Neural progenitor cell (in vitro differentiated cells): ENCODE results near the gene ABCB10. TPM values are rescaled to one million over a fixed set of nuclear protein-coding genes. Genes with fewer than 3 reads are reported as not detected.

Experiments
- DNase-seq: peaks from one replicate; pipeline ENCODE4 v3.0.0-alpha.2; 2016; ENCODE audit warnings: low spot score
- H2AFZ ChIP-seq: fragments of 200-600 bp; sonication (generic); replicated peaks from 2 replicates; pipeline ENCODE4 v1.6.1; 2016; ENCODE audit warnings: antibody characterized with exemption
- H3F3A ChIP-seq: fragments of 200-600 bp; sonication (generic); 2 replicates; pipeline ENCODE4 v1.6.1; 2016; ENCODE audit warnings: antibody characterized with exemption, low read depth
- H3K27ac ChIP-seq: fragments of 200-600 bp; sonication (generic); 2 replicates; pipeline ENCODE4 v1.5.1; 2016; ENCODE audit warnings: mild to moderate bottlenecking
- H3K27me3 ChIP-seq: fragments of 200-600 bp; sonication (generic); 2 replicates; pipeline ENCODE4 v1.6.1; 2016; ENCODE audit warnings: mild to moderate bottlenecking, moderate library complexity
- H3K36me3 ChIP-seq: fragments of 200-600 bp; sonication (generic); 2 replicates; pipeline ENCODE4 v1.5.1; 2016
- H3K4me1 ChIP-seq: fragments of 200-600 bp; sonication (generic); 2 replicates; pipeline ENCODE4 v1.6.1; 2016; ENCODE audit warnings: mixed run types
- H3K4me2 ChIP-seq: fragments of 200-600 bp; sonication (generic); 2 replicates; pipeline ENCODE4 v1.6.1; 2016
- H3K4me3 ChIP-seq: fragments of 200-600 bp; sonication (generic); 2 replicates; pipeline ENCODE4 v1.5.1; 2016
- H3K79me2 ChIP-seq: fragments of 200-600 bp; sonication (generic); 2 replicates; pipeline ENCODE4 v1.6.1; 2016; ENCODE audit warnings: low read depth
- H3K9ac ChIP-seq: fragments of 200-600 bp; sonication (generic); 2 replicates; pipeline ENCODE4 v1.6.1; 2016
- H3K9me3 ChIP-seq: fragments of 200-600 bp; sonication (generic); 2 replicates; pipeline ENCODE4 v1.5.1; 2016; ENCODE audit warnings: low read depth
- H4K20me1 ChIP-seq: fragments of 200-600 bp; sonication (generic); 2 replicates; pipeline ENCODE4 v1.6.1; 2016; ENCODE audit warnings: low read depth
- H3K27ac Mint-ChIP-seq: 3 replicates; pipeline ENCODE4 v1.8.0; 2021; ENCODE audit warnings: mixed read lengths
- H3K27me3 Mint-ChIP-seq: 2 replicates; pipeline ENCODE4 v1.8.0; 2022; ENCODE audit warnings: low read depth, mild to moderate bottlenecking, inconsistent platforms, moderate library complexity, mixed read lengths; ENCODE audit not compliant: insufficient read depth
- H3K36me3 Mint-ChIP-seq: 3 replicates; pipeline ENCODE4 v1.8.0; 2021; ENCODE audit warnings: mixed read lengths
- H3K4me1 Mint-ChIP-seq: 3 replicates; pipeline ENCODE4 v1.8.0; 2021; ENCODE audit warnings: mixed read lengths
- H3K4me3 Mint-ChIP-seq: 3 replicates; pipeline ENCODE4 v1.8.0; 2021; ENCODE audit warnings: mild to moderate bottlenecking, moderate library complexity, mixed read lengths
- H3K9me3 Mint-ChIP-seq: 3 replicates; pipeline ENCODE4 v1.8.0; 2020; ENCODE audit warnings: mixed read lengths
- CTCF ChIP-seq: fragments of 200-600 bp; sonication (generic); IDR thresholded peaks from 2 replicates; pipeline ENCODE4 v1.5.1; 2017; ENCODE audit warnings: antibody characterized with exemption, mild to moderate bottlenecking
- EZH2 ChIP-seq: fragments of 200-600 bp; sonication (generic); IDR thresholded peaks from 2 replicates; pipeline ENCODE4 v1.6.1; 2017; ENCODE audit warnings: antibody characterized with exemption, mild to moderate bottlenecking, moderate library complexity
- EZH2phosphoT487 ChIP-seq: fragments of 200-600 bp; sonication (generic); IDR thresholded peaks from 2 replicates; pipeline ENCODE4 v1.6.1; 2017; ENCODE audit warnings: antibody characterized with exemption
- small RNA-seq: library from RNA; depleted of rRNA; stranded (forward); fragments of <200 nt; gene quantifications from one replicate; pipeline ENCODE3, GENCODE V24; 2015
- total RNA-seq: library from RNA; depleted of rRNA; stranded (reverse); fragments of >200 nt; gene quantifications from 2 replicates; pipeline ENCODE4 v1.2.3, GENCODE V29; 2015; ENCODE audit warnings: low replicate concordance

The ABCB10 gene
- total RNA-seq, 1 donor from 2014 or later: 11.9 TPM

GRCh38 chr1:229471175-229471574 lies 87.3 kb downstream of the ABCB10 start:
- Histone ChIP-seq H2AFZ (no peak overlapping the region), H3K79me2 (peaks cover 4% of the 10 kb centered on the region), H3K9me3 (no peaks in the 10 kb centered on the region), H3K4me3 (no peak overlapping the region), H3K9ac (no peak overlapping the region), H3K4me1 (no peaks in the 10 kb centered on the region), H3K36me3 (no peaks in the 10 kb centered on the region), H3F3A (no peaks in the 10 kb centered on the region), H3K27ac (no peak overlapping the region), H3K27me3 (no peaks in the 10 kb centered on the region), H3K4me2 (no peak overlapping the region), H4K20me1 (no peaks in the 10 kb centered on the region)
- Mint-ChIP-seq H3K27ac (no peak overlapping the region), H3K27me3 (no peaks in the 10 kb centered on the region), H3K9me3 (no peaks in the 10 kb centered on the region), H3K4me1 (no peaks in the 10 kb centered on the region), H3K36me3 (peaks cover 21% of the 10 kb centered on the region), H3K4me3 (no peak overlapping the region)
- no peak for DNase-seq
- TF ChIP-seq CTCF (no peak), EZH2 (no peak), EZH2phosphoT487 (no peak)

- H3K4me1 Mint-ChIP-seq: no peaks in the 10 kb centered on the region
- Histone ChIP-seq H3K27ac (no peak overlapping the region), H3K79me2 (peaks cover 4% of the 10 kb centered on the region), H3K4me3 (no peak overlapping the region), H4K20me1 (no peaks in the 10 kb centered on the region), H2AFZ (no peak overlapping the region), H3F3A (no peaks in the 10 kb centered on the region), H3K9me3 (no peaks in the 10 kb centered on the region), H3K4me1 (no peaks in the 10 kb centered on the region), H3K4me2 (no peak overlapping the region), H3K27me3 (no peaks in the 10 kb centered on the region), H3K36me3 (no peaks in the 10 kb centered on the region), H3K9ac (no peak overlapping the region)
- DNase-seq: no peak
- H3K4me3 Mint-ChIP-seq: no peak overlapping the region
- no peak for TF ChIP-seq EZH2phosphoT487
- TF ChIP-seq EZH2: no peak
- TF ChIP-seq CTCF: no peak
- no peak overlapping the region for H3K27ac Mint-ChIP-seq
- H3K9me3 Mint-ChIP-seq: no peaks in the 10 kb centered on the region
- no peaks in the 10 kb centered on the region for H3K27me3 Mint-ChIP-seq
- H3K36me3 Mint-ChIP-seq: peaks cover 21% of the 10 kb centered on the region
These were observed 88.0 kb downstream of the ABCB10 start for GRCh38 chr1:229470406-229471043.

GRCh38 chr1:229466887-229467286 lies 91.6 kb downstream of the ABCB10 start:
- no peaks in the 10 kb centered on the region for H3K27me3 Mint-ChIP-seq

More at GRCh38 chr1:229466887-229467286, 91.6 kb downstream of the ABCB10 start:
- Histone ChIP-seq H3F3A (no peaks in the 10 kb centered on the region), H3K9me3 (no peaks in the 10 kb centered on the region), H3K79me2 (peaks cover 4% of the 10 kb centered on the region), H2AFZ (no peak overlapping the region), H3K4me1 (no peaks in the 10 kb centered on the region), H4K20me1 (peaks cover 4% of the 10 kb centered on the region), H3K27ac (no peak overlapping the region), H3K4me3 (no peak overlapping the region), H3K36me3 (peaks cover 10% of the 10 kb centered on the region), H3K27me3 (no peaks in the 10 kb centered on the region), H3K4me2 (no peak overlapping the region), H3K9ac (no peak overlapping the region)
- no peak overlapping the region for H3K27ac Mint-ChIP-seq
- DNase-seq: no peak
- H3K36me3 Mint-ChIP-seq: peaks cover 31% of the 10 kb centered on the region
- no peaks in the 10 kb centered on the region for H3K9me3 Mint-ChIP-seq
- no peaks in the 10 kb centered on the region for H3K4me1 Mint-ChIP-seq
- TF ChIP-seq EZH2 (no peak), CTCF (no peak), EZH2phosphoT487 (no peak)
- no peak overlapping the region for H3K4me3 Mint-ChIP-seq

Small RNAs within 50 kb of the gene (small RNA-seq; reads per million reads assigned to genes)
- not detected for gene HMGN2P19
- not detected for gene RNA5SP78
- not detected for gene RNU4-21P

Other genes starting within 250 kb of the ABCB10 start
- gene CCSAP, start 215.7 kb downstream of the ABCB10 start, total RNA-seq: 19.6 and 34.4 TPM in 2 replicates
- 1.2 and 2.6 TPM in 2 replicates for gene ACTA1, start 124.6 kb downstream of the ABCB10 start, total RNA-seq
- 65.3 and 89.3 TPM in 2 replicates for gene NUP133, start 50.4 kb downstream of the ABCB10 start, total RNA-seq
- 8.5 and 12.3 TPM in 2 replicates for gene TAF5L, start 67.4 kb upstream of the ABCB10 start, total RNA-seq
- gene URB2, start 67.5 kb upstream of the ABCB10 start, total RNA-seq: 10.3 and 12.9 TPM in 2 replicates